ENCODE results near the gene TRAF5.

DNA sequence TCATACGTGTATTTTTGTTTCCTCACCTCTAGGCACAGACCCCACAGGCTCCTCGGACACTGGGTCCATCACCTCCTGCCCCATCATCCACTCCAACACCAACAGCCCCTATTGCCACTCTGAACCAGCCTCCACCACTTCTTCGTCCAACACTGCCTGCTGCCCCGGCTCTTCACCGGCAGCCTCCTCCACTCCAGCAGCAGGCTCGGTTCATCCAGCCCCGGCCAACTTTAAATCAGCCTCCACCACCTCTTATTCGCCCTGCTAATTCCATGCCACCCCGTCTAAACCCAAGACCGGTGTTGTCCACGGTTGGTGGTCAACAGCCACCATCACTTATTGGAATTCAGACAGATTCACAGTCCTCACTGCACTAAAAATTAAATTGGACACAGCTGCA, 13.2 kb upstream of the TRAF5 start:
- TF ChIP-seq, protein P1, sequence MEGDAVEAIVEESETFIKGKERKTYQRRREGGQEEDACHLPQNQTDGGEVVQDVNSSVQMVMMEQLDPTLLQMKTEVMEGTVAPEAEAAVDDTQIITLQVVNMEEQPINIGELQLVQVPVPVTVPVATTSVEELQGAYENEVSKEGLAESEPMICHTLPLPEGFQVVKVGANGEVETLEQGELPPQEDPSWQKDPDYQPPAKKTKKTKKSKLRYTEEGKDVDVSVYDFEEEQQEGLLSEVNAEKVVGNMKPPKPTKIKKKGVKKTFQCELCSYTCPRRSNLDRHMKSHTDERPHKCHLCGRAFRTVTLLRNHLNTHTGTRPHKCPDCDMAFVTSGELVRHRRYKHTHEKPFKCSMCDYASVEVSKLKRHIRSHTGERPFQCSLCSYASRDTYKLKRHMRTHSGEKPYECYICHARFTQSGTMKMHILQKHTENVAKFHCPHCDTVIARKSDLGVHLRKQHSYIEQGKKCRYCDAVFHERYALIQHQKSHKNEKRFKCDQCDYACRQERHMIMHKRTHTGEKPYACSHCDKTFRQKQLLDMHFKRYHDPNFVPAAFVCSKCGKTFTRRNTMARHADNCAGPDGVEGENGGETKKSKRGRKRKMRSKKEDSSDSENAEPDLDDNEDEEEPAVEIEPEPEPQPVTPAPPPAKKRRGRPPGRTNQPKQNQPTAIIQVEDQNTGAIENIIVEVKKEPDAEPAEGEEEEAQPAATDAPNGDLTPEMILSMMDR (IDR thresholded peaks at IDR 0.05): no peak
- no peak for TF ChIP-seq POLR2A (IDR thresholded peaks at IDR 0.05)
